ENCODE measurements around the gene EVI2A.
A peak's percentile ranks its signal among the peaks of the same experiment; 100 is the strongest.
"Not testable (repeated sequence)": the region's sequence is repeated elsewhere in the genome, so short reads cannot be mapped to it uniquely, and the experiment has no call there.

The EVI2A gene, protein sequence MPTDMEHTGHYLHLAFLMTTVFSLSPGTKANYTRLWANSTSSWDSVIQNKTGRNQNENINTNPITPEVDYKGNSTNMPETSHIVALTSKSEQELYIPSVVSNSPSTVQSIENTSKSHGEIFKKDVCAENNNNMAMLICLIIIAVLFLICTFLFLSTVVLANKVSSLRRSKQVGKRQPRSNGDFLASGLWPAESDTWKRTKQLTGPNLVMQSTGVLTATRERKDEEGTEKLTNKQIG

DNA sequence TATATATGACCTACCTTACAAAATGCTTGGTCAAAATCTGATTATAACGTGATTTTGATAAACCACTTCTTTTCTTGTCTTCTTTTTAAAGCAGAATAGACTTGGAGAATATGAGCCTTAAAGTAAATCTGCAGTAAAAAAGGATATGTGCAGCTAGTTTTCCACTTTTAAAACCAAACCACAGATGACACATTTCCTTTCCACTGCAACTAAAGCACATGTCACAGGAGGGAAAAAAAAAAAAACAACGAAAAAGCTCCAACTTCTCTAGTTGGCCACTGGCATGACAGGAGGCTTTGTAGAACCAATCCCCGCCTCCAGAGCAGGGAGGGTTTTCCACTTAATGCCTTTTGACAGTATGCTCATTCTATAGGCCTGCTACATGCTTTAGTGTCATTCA is at the start of gene EVI2A:
TSS of gene EVI2A (minus strand) at position 142 of the 400 bp plus-strand sequence. CDS start 2,609 bp downstream, outside the sequence.
- peak in 1 of 2 experiments; percentile 3 for DNase-seq
- TF ChIP-seq POLR2A (IDR thresholded peaks at IDR 0.05; ENCODE audit: low read length) = no peak
- no peak for TF ChIP-seq GATA1 (IDR thresholded peaks at IDR 0.05; ENCODE audit: low read depth, low read length)

DNA sequence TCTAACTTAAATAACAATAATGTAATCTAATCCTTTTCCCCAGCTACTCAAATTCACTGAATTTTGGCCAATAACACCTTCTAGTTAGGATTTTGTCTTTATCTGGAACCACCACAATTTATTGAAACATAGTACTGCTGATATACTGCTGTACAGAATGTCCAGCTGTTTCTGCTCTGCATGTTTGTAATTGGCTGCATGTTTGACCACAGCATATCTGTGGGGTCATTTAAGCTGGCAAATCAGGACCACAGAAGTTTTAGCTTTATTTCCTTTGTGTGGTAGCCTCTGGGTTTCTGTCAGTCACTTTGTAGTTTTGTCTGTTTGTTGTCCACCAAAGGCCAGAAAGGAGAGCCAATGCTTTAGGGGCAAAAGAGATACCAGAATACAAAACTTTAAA is 47.8 kb upstream of the EVI2A start:
- DNase-seq = no peak
- TF ChIP-seq POLR2A (IDR thresholded peaks at IDR 0.05; ENCODE audit: low read length) (no peak), GATA1 (IDR thresholded peaks at IDR 0.05; ENCODE audit: low read depth, low read length) (no peak)

DNA sequence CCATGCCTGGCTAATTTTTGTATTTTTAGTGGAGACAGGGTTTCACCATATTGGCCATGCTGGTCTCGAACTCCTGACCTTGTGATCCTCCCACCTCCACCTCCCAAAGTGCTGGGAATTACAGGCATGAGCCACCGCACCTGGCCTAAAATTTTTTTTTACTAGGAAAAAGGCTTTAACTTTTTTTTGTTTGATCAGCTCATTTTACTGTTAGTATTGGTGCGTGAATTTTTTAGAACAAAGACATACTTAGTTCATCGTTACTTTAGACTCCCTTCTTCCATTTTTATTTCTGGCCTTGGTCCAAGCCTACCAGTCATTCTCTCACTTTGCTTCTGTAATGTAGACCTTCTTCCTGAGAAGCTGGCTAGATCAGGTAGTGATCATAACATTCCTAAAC is 44.7 kb upstream of the EVI2A start:
- DNase-seq = no peak
- TF ChIP-seq POLR2A (IDR thresholded peaks at IDR 0.05; ENCODE audit: low read length) (no peak), GATA1 (IDR thresholded peaks at IDR 0.05; ENCODE audit: low read depth, low read length) (no peak)

DNA sequence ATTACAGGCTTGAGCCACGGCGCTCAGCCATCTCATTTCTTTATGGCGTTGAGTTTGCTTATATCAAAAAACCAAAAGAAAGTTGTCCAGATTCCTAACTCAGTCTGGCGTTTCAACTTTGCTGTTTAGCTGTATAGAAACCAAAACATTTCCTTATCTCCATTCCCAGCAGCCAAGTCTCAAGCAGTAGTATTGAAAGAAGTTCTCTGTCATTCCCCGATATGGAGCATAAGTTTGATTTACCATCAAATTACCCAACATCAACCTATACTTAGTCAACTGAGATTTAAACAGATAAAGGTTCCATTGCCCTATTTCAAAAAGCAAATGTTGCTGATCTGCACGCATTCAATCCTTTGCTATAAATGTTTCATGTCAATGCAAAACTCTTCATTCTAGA is 42.6 kb upstream of the EVI2A start:
- DNase-seq = no peak
- TF ChIP-seq POLR2A (IDR thresholded peaks at IDR 0.05; ENCODE audit: low read length) (no peak), GATA1 (IDR thresholded peaks at IDR 0.05; ENCODE audit: low read depth, low read length) (no peak)

DNA sequence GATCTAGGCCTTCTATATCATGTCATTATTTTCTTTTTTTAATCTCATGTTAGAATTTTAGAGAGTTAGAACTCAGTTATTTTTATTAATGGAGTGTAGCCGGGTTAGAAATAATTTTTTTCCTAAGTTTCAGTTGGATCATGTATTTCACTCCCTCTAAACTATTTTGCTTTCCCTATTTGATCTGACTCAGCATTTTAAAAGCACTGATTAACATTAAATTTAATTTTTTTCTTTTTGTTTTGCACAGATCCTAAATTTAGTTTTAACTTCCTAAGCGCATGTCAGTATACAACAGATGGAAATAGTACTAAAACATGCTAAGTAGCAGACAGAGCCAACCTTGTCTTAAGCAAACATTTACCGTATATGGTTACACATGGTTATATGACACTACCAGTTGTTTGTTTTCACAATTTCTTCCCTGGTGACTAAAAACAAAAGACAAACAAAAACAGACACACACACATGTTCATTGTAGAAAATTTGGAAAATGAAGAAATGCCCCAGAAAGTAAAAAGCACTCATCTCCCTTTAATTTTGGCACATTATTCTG is 36.5 kb upstream of the EVI2A start:
- DNase-seq = no peak
- no peak for TF ChIP-seq POLR2A (IDR thresholded peaks at IDR 0.05; ENCODE audit: low read length)
- TF ChIP-seq GATA1 (IDR thresholded peaks at IDR 0.05; ENCODE audit: low read depth, low read length) = no peak

DNA sequence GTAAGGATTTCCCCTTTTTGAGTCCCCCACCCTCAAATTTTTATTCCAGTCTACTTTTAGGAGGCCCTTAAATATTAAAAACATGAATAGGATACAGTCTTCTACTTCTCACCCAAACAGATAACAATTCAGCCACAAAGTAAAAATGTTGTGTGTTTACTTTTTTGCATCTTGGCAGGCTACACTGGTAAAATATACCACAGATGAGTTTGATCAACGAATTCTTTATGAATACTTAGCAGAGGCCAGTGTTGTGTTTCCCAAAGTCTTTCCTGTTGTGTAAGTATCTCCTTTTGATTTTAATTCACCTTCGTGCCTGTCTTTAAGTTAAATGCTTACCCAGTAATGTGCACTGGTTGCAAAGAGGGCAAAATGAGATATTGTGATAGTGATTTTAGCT is 35.7 kb upstream of the EVI2A start:
- TF ChIP-seq POLR2A (IDR thresholded peaks at IDR 0.05; ENCODE audit: low read length) (no peak), GATA1 (IDR thresholded peaks at IDR 0.05; ENCODE audit: low read depth, low read length) (no peak)
- DNase-seq = no peak

DNA sequence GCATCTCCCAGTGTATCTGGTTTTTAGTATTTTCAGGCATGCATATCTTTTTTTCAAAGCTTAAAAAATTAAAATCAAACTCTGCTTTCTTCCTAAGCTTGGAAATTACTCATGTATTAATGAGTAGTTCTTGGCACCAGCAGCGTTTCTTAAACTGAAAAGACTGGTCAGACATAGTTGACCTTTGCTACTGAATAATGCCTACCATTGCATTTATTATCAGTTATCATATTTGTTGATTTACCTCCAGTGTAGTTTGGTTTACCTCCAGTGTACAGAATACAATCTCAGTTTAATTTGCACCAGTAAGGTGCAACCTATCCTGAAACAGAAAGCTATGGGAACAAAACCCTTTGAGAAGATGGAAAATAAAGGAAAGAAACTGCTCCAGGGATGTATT is 34.5 kb upstream of the EVI2A start:
- TF ChIP-seq POLR2A (IDR thresholded peaks at IDR 0.05; ENCODE audit: low read length) = no peak
- no peak for TF ChIP-seq GATA1 (IDR thresholded peaks at IDR 0.05; ENCODE audit: low read depth, low read length)
- no peak for DNase-seq

DNA sequence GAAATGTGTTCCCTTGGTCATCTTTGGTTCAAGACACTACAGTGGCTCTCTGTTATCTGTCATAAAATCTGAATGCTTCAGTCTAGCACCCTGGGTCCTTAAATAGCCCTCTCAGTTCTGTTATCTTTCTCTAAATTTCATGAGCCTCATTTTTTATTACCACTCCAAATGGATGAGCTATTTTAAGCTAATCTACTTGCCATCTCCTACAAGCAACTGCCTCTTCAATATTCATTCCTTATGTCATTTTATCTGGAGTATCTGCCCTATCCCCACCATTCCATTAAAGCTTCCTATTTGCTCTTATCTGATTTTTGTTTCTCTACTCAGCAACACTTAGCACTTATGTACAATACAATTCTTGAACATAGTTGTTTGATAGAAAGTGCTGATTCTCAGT is 28.0 kb upstream of the EVI2A start:
- no peak for DNase-seq
- no peak for TF ChIP-seq GATA1 (IDR thresholded peaks at IDR 0.05; ENCODE audit: low read depth, low read length)

DNA sequence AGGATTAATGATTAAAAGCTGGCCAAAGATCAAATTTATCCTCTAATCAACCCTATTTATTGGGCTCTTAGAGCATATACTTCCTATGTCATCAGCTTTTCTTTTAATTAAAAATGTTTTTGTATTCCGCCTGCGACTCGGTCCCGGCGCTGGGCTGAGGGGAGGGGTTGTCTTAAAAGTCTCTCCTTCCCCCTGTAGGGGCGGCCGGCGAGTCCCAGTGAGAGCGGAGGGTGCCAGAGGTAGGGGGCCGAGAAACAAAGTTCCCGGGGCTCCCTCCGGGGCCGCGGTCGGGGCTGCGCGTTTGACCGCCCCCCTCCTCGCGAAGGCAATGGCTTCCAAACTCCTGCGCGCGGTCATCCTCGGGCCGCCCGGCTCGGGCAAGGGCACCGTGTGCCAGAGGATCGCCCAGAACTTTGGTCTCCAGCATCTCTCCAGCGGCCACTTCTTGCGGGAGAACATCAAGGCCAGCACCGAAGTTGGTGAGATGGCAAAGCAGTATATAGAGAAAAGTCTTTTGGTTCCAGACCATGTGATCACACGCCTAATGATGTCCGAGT is 23.8 kb upstream of the EVI2A start:
- DNase-seq = not testable (repeated sequence)

DNA sequence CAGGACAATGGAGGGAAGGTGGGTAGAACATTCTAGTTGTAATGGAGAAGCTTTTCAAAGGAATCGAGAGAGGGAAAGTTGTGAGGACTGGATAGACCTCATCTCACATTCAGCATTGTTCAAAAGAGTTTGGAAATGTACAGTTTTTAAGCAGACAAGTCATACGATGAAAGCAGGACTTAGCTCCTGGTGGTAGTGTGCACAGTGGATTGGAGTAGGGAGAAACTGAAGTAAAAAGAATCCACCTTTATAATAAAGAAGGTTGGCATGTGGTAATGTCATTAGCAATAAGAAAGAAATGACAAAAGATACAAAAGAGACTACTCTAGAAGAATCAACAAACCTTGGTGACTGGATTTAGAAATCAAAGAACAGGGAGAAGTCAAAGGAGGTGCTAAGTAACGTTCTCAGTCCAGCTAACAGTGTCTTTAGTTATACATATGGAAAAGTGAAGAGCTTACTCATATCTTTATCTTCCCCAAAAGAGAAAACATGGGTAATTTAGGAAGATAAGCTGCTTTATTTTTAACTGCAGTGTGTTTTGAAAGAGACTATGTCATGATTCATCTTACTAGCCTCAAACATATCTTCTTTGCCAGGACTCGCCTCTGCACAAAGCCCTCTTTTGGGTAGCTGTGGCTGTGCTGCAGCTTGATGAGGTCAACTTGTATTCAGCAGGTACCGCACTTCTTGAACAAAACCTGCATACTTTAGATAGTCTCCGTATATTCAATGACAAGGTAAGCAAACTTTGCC is 18.7 kb upstream of the EVI2A start:
- TF ChIP-seq GATA1 (IDR thresholded peaks at IDR 0.05; ENCODE audit: low read depth, low read length) (no peak), POLR2A (IDR thresholded peaks at IDR 0.05; ENCODE audit: low read length) (no peak)
- DNase-seq = peak; percentile 46 to 58

DNA sequence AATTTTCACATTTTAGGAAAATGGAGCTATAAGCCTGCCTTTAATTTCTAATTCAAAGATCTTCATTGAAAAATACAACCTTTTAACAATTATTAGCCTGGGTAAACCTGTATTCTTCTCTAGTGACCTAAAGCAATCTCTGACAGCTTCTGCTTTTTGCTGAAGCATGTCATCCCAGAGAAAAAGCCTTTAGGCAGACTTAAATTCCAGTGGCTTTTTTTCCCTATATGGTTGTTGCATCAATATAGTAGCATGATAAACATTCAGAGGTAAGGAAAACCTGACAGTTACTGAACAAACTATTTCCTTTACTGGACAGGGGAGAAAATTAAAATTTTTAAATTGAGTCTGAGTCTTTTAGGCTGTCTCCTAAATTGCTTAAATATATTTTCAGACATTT is 7.8 kb upstream of the EVI2A start:
- no peak for TF ChIP-seq GATA1 (IDR thresholded peaks at IDR 0.05; ENCODE audit: low read depth, low read length)
- TF ChIP-seq POLR2A (IDR thresholded peaks at IDR 0.05; ENCODE audit: low read length) = no peak

DNA sequence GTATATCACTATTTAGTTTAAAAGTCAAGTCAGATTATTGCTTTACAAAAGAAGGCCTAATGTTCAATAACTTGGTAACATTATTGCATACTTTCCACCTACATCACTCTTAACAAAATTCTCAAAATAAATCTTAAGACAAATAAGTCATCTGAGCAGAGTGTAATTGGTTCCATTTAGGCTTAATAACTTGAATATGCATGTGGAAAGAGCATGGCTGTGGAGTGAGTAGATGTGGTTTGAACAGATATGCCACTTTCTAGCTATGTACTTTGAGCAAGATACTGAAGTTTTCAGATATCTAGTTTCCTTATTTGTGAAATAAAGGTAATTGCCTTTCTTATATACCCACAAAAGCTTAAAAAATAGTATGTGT is 6.7 kb upstream of the EVI2A start:
- TF ChIP-seq POLR2A (IDR thresholded peaks at IDR 0.05; ENCODE audit: low read length) (no peak), GATA1 (IDR thresholded peaks at IDR 0.05; ENCODE audit: low read depth, low read length) (no peak)
- DNase-seq = no peak

More for the DNA sequence above, 7.8 kb upstream of the EVI2A start:
- no peak for DNase-seq

DNA sequence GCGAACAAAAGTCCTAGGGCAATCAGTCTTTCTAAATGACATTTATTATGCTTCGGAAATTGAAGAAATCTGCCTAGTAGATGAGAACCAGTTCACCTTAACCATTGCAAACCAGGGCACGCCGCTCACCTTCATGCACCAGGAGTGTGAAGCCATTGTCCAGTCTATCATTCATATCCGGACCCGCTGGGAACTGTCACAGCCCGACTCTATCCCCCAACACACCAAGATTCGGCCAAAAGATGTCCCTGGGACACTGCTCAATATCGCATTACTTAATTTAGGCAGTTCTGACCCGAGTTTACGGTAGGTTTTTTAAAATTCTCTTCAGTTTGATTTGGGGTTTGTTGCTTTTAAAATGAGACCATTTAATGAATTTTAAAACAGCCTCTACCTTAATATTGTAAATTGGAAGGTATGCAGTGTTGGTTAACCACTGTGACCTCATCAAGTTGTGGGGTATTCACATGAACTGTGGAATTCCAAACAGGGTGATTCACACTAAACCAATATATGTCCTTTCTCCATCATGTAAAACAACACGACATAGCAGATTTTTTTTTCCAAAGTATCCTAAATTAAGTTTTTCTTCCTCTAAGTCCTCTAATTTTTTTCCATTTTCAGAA is 6.2 kb upstream of the EVI2A start:
- TF ChIP-seq POLR2A (IDR thresholded peaks at IDR 0.05; ENCODE audit: low read length) = no peak

DNA sequence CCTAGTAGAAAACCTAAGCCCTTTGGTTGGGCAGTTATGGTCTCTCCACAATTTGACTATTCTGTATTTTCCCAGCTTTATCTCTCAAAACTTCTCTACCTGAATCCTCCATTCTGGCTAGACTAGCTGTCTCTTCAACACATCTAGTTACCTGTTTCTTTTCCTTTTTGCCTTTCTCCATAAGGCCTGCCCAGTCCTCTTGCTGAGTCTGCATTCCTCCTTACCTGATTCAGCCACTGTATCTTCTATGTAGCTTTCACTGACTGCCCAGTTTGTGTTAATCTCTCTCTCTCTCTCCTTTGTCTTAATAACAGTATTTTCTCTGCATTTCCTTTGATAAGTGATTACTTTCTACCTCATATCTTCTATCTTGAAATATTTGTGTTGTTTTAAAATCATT is 2.1 kb upstream of the EVI2A start:
- DNase-seq = no peak
- no peak for TF ChIP-seq POLR2A (IDR thresholded peaks at IDR 0.05; ENCODE audit: low read length)
- TF ChIP-seq GATA1 (IDR thresholded peaks at IDR 0.05; ENCODE audit: low read depth, low read length) = no peak

More for the DNA sequence above, 6.2 kb upstream of the EVI2A start:
- no peak for DNase-seq

Data from erythroblast (primary cell).